HepG2 (cell line): Measurements from ENCODE around the gene TSHZ2.

ENCODE experiments used
- CHD2 ChIP-seq: IDR thresholded peaks from 2 replicates; pipeline ENCODE4 v1.6.1; 2011; ENCODE audit warnings: low read depth, low read length, improper control_type of control experiment
- CTCF ChIP-seq: sonication (generic); formaldehyde crosslinking; IDR thresholded peaks from 2 replicates; pipeline ENCODE4 v1.5.0; 2020; ENCODE audit warnings: mild to moderate bottlenecking, missing genetic modification reagents, moderate library complexity
- FIP1L1 ChIP-seq: fragments of 200-400 bp; formaldehyde crosslinking; IDR thresholded peaks from 2 replicates; pipeline ENCODE4 v1.6.1; 2018; ENCODE audit warnings: low read depth, mild to moderate bottlenecking, low read length, moderate library complexity, borderline replicate concordance; ENCODE audit not compliant: insufficient read depth
- ISX ChIP-seq: sonication (generic); formaldehyde crosslinking; conservative IDR thresholded peaks from 2 replicates; pipeline ENCODE4 v1.5.0; 2020; ENCODE audit warnings: missing genetic modification reagents
- POLR2AphosphoS5 ChIP-seq: IDR thresholded peaks from 2 replicates; pipeline ENCODE4 v1.6.1; 2012; ENCODE audit warnings: low read depth, low read length
- RXRA ChIP-seq: sonication (generic); formaldehyde crosslinking; IDR thresholded peaks from 2 replicates; pipeline ENCODE4 v1.5.1; 2020; ENCODE audit warnings: missing genetic modification reagents
- TGIF2 ChIP-seq: IDR thresholded peaks from 2 replicates; pipeline ENCODE4 v1.6.1; 2016; ENCODE audit warnings: control low read depth, missing compliant biosample characterization
- ZFP36L1 ChIP-seq: sonication (generic); formaldehyde crosslinking; IDR thresholded peaks from 2 replicates; pipeline ENCODE4 v1.8.0; 2022; ENCODE audit warnings: mild to moderate bottlenecking, missing genetic modification reagents, moderate library complexity
- ZNF557 ChIP-seq: sonication (generic); formaldehyde crosslinking; IDR thresholded peaks from 2 replicates; pipeline ENCODE4 v1.4.0; 2020; ENCODE audit warnings: missing genetic modification reagents
- ZNF784 ChIP-seq: sonication (generic); formaldehyde crosslinking; IDR thresholded peaks from 2 replicates; pipeline ENCODE4 v1.5.1; 2020; ENCODE audit warnings: missing genetic modification reagents, mild to moderate bottlenecking, borderline replicate concordance
- TF ChIP-seq, protein P1 (sequence below): sonication (generic); formaldehyde crosslinking; IDR thresholded peaks from 2 replicates; pipeline ENCODE4 v1.5.1; 2020; ENCODE audit warnings: mild to moderate bottlenecking, missing genetic modification reagents
- TF ChIP-seq, protein P2 (sequence below): fragments of 450-650 bp; IDR thresholded peaks from 2 replicates; pipeline ENCODE4 v1.6.1; 2016

- TF ChIP-seq TGIF2 (CRISPR knock-in tag) (no peak), ZNF557 (CRISPR knock-in tag) (no peak), ISX (CRISPR knock-in tag) (no peak), ZNF784 (no peak), FIP1L1 (no peak), CHD2 (no peak), CTCF (CRISPR knock-in tag) (no peak), ZFP36L1 (CRISPR knock-in tag) (no peak), RXRA (no peak), POLR2AphosphoS5 (no peak)
- TF ChIP-seq, protein P1, sequence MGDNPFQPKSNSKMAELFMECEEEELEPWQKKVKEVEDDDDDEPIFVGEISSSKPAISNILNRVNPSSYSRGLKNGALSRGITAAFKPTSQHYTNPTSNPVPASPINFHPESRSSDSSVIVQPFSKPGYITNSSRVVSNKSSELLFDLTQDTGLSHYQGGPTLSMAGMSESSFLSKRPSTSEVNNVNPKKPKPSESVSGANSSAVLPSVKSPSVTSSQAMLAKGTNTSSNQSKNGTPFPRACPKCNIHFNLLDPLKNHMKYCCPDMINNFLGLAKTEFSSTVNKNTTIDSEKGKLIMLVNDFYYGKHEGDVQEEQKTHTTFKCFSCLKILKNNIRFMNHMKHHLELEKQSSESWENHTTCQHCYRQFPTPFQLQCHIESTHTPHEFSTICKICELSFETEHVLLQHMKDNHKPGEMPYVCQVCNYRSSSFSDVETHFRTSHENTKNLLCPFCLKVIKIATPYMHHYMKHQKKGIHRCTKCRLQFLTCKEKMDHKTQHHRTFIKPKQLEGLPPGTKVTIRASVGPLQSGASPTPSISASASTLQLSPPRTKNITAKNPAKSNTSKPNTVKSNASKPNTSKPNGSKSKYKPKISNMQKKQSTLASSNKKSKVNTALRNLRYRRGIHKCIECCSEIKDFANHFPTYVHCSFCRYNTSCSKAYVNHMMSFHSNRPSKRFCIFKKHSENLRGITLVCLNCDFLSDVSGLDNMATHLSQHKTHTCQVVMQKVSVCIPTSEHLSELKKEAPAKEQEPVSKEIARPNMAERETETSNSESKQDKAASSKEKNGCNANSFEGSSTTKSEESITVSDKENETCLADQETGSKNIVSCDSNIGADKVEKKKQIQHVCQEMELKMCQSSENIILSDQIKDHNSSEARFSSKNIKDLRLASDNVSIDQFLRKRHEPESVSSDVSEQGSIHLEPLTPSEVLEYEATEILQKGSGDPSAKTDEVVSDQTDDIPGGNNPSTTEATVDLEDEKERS, result no peak
- TF ChIP-seq, protein P2, sequence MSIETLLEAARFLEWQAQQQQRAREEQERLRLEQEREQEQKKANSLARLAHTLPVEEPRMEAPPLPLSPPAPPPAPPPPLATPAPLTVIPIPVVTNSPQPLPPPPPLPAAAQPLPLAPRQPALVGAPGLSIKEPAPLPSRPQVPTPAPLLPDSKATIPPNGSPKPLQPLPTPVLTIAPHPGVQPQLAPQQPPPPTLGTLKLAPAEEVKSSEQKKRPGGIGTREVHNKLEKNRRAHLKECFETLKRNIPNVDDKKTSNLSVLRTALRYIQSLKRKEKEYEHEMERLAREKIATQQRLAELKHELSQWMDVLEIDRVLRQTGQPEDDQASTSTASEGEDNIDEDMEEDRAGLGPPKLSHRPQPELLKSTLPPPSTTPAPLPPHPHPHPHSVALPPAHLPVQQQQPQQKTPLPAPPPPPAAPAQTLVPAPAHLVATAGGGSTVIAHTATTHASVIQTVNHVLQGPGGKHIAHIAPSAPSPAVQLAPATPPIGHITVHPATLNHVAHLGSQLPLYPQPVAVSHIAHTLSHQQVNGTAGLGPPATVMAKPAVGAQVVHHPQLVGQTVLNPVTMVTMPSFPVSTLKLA, result no peak
Observed at GRCh38 chr20:53269380-53269779, 297.2 kb downstream of the TSHZ2 start.
